GM18511 (cell line): ENCODE results near the gene PRTFDC1.
"Not testable (repeated sequence)": the region's sequence is repeated elsewhere in the genome, so short reads cannot be mapped to it uniquely, and the experiment has no call there.

Source experiments
- ATAC-seq: cut with Tn5 transposase; IDR thresholded peaks from one replicate; pipeline ENCODE4 v1.9.1; 2021; ENCODE audit warnings: mild to moderate bottlenecking, moderate library complexity; ENCODE audit not compliant: unreplicated experiment

The PRTFDC1 gene

DNA sequence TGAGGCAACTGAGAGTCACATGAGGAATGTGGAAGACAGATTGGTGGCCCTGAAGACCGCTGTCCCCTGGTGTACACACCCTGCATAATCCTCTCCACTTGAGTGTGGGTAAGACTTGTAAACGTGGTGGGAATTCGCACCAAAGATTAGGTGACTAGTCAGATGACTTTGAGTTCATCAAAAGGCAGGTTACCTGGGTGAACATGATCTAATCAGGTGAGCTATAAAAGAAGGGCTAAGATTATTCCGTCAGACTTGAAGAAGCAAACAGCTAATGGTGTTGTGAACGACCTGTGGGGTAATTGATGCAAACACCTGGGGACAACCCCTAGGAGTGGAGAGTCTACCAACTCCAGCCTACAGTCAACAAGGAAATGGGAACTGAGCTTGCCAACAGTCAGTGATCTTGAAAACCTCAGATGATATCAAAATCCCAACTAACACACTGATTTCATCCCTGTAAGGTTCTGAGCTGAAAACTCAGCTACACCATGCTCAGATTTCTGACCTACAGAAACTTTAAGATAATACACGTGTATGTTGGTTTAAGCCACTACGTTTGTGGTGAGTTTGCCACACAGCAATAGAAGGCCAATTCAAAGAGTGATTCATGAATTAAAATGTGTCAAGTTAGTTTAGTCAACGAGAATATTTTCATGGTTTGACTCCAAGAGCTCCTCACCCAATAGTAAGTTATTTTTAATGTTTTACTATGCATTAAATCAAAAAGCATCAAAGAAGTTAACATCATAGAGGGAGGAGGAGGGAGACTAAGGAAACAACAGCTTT, 16.7 kb downstream of the PRTFDC1 start:
- no peak for ATAC-seq

DNA sequence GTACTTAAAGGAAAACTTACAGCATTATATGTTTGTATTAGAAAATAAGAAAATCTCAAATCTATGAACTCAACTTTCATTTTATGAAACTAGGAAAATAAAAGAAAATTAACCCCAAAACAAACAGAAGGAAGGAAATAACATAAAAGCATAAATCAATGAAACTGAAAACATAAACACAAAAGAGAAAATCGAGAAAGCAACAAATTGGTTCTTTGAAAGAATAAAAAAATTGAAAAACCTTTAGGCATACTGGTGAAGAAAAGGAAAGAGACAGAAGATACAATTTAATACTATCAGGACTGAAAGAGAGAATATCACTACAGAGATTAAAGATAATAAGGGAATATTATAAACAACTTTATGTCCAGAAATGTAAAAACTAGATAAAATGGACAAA, 21.2 kb downstream of the PRTFDC1 start:
- ATAC-seq, result no peak

DNA sequence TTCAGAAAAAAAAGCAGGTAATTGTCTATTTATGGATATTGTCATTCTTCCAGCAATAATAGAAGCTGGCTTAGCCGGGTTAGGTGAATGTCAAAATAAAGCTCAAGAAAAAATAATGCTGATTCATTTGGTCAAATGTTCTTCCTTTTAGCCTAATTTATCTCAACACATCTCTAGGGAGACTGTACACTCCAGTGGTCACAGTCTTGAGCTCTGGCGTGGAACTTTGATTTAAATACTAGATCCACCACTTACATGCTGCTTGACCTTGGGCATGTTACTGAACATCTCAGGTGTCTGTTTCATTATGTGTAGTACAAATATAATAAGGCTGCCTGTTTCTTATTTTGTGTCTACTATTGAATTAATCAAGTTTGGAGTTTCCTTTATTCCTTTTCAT, 22.0 kb downstream of the PRTFDC1 start:
- peak; percentile 89 for ATAC-seq

DNA sequence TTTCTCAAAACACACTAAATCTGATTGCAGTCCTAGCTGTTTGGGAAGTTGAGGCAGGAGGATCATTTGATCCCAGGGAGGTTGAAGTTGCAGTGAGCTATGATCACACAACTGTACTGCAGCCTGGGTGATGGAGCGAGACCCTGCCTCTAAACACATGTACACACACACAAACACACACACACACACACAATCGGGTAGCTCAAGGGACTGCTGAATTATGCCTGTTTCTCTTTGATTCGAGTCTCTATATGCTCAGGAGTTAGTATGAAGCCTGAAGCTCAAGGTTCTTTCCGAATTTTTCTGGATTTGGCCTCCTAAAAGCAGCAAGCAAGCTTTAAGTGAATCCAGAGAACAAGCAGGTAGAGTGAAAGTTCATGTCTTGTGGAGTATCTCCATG, 22.5 kb downstream of the PRTFDC1 start:
- no peak for ATAC-seq

DNA sequence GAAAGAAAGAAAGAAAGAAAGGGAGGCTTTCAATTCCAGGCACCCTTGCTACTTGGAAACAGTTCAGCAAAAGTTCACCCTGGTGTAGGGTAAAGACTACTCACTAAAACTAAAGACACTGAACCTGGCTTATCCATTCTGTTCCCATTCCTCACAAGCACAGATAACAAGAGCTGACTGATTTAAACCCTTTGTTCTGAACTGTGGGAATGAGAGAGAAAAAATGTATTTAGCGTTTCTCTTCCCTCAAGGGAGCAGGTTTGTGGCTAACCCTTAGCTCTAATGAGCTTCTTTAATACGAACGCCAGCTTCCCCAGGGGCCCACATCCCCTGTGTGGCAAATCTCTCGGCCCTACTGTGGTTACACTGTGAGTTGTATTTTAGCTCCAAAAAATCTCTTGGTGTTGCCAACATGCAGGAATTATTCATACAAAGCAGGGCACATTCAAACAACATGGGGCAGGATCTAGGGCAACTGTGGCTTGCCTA, 23.3 kb downstream of the PRTFDC1 start:
- ATAC-seq, result peak; percentile 67

DNA sequence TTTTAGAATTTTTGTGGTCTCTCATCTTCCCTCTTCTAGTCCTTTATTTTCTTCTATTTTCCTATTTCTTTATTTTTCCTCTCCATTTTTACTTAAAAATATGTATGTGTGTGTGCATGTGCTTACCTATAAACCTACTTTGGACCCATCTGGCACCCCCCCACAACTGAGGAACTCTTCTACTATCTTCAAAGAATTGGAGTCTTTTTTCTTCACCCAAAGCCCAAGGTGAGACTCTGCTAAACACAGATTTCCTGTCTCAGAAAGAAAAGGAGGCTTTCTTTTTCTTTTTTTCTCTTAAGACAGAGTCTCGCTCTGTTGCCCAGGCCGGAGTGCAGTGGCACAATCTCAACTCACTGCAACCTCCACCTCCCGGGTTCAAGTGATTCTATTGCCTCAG, 24.2 kb downstream of the PRTFDC1 start:
- ATAC-seq, result no peak

DNA sequence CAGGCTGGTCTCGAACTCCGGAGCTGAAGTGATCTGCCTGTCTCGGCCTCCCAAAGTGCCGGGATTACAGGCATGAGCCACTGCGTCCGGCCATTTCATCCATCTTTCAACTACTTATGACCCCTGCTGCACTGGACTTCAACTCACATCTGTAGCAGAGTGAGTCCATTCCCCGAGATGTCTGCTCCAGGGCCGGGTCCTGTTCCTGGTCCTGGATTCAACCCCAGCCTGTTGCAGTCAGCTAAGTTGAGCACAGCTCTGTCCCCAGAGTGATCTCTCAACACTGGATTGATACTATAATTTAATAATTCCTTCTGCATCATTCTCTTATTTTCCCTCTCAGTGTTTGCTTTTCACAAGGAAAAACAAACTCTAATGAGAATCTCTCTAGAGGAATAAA, 25.8 kb downstream of the PRTFDC1 start:
- no peak for ATAC-seq

DNA sequence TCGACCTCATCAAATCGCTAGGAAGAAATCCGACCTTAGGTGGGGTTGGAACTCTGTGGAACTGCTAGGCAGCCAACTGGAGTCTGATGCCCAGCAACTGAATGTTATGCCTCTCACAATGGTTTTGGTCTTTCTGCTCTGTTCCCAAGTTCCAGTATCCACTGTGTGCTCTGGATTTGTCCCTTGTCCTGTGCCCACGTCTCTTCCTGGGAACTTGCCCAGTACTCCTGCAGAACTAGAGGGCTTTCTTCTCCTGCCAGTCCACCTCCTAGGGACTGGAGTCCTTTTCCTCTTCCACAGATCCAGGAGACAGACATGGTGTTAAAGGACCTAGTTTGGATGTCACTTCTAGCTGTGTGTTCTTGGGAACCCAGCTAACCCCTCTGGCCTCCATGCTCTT, 26.6 kb downstream of the PRTFDC1 start:
- ATAC-seq, result no peak

DNA sequence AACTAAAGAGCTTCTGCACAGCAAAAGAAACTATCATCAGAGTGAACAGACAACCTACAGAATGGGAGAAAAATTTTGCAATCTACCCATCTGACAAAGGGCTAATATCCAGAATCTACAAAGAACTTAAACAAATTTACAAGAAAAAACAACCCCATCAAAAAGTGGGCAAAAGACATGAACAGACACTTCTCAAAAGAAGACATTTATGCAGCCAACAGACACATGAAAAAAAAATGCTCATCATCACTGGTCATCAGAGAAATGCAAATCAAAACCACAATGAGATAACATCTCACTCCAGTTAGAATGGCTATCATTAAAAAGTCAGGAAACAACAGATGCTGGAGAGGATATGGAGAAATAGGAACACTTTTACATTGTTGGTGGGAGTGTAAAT, 27.9 kb downstream of the PRTFDC1 start:
- not testable (repeated sequence) for ATAC-seq

DNA sequence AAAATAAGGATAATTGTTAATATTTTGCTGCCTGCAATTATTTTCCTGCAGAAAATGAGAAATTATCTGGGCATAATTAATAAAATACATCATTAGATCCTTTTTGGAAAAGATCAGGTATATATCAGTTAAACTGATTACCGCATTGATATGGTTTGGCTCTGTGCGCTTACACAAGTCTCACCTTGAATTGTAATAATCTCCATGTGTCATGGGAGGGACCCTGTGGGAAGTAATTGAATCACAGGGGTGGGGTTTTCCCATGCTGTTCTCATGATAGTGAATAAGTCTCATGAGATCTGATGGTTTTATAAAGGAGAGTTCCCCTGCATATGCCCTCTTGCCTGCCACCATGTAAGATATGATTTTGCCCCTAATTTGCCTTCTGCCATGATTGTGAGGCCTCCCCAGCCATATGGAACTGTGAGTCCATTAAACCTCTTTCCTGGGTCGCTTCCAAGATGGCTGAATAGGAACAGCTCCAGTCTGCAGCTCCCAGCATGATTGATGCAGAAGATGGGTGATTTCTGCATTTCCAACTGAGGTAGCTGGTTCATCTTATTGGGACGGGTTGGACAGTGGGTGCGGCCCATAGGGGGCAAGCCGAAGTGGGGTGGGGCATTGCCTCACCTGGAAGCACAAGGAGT, 30.1 kb downstream of the PRTFDC1 start:
- not testable (repeated sequence) for ATAC-seq

DNA sequence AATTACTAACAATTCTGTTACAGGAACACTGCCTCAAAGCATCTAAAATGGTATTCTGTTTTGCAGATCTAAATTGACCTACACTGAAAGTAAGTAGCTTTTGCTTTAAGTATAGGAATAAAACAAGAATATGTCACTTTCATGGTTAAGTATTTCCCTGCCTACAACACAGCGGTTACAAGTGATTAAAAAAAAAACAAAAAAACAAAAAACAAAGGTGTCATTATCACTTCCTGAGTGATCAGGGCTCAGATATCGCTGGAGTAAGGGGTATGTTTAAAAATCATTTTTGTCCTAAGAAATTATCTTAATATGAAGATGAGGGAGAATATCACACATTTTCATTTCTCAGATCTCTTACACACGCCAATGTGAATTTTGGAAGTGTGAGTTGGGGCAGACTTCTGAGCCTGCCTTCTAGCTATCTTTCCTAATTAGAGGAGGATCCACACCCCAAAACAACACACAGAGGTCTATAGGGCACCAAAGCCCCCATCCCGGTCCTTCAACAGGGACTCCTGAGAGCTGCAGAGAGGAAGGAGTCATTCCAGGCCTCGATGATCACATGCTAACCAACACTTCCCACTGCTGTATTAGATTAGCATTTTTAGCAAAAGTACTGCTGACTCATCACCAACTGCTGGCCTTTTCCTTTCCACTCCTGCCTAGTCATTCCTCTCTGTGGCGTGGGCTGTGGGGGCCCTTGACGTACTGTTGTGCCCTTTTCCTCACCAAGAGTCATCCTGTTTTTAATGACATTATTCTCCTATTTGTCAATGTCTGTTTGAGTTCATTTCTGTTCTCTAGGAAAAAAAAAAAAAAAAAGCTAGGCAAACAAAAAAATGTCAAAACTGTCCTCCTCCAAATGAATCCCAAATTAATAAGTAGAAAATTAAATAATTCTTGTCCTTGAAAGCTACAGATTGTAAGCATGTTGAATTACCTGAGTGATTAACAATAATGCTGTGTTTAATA, 31.2 kb downstream of the PRTFDC1 start:
- peak; percentile 97 for ATAC-seq

DNA sequence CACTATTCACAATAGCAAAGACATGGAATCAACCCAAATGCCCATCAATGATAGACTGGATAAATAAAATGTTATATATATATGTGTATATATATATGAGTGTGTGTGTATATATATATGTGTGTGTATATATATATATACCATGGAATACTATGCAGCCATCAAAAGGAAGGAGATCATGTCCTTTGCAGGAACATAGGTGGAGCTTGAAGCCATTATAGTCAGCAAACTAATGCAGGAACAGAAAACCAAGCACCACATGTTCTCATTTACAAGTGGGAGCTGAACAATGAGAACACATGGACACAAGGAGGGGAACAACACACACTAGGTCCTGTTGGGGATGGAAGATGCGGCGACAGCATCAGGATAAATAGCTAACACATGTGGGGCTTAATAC, 32.2 kb downstream of the PRTFDC1 start:
- ATAC-seq, result not testable (repeated sequence)

DNA sequence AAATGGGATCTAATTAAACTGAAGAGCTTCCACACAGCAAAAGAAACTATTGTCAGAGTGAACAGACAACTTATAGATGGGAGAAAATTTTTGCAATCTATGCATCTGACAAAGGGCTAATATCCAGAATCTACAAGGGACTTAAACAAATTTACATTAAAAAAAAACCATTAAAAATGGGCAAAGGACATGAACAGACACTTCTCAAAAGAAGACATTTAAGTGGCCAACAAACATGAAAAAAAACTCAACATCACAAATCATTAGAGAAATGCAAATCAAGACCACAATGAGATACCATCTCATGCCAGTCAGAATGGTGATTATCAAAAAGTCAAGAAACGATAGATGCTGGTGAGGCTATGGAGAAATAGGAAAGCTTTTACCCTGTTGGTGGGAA, 32.8 kb downstream of the PRTFDC1 start:
- ATAC-seq, result not testable (repeated sequence)

DNA sequence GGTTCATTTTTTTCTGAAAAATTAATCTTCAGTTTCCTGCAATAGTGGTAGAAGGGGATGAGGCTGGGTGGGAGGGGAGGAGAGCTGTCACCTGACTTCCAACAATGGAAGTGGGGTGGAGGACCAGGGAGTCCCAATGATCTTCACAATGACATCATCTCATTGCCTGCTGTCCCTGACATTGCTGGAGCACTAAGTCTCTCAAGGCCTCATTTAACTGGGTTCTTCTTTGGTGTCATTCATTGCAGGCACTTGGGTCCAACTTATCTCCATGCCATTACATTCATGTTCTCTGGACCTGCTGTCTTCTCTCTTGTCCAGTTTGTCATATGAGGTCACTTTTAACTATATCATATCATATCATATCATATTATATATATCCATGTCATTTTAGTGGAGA, 34.4 kb downstream of the PRTFDC1 start:
- ATAC-seq, result no peak

DNA sequence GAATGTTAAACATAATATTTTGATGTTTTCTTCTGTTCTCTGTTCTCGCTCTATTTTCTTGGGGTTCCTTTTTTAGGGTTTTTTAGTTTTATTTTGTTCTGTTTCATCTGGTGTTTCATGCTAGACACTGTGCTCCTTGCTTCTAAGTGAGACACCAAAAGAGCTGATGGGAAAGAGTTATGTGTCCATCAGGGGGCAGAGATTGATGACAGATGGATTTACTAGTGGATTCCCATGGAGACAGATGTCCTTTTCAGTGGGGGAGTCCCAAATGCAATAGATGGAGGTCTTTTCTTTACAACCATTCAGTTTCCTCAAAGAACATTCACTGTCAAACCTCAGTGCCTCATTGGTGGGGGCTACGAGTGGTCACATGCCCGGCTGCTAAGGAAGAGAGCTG, 34.9 kb downstream of the PRTFDC1 start:
- no peak for ATAC-seq

DNA sequence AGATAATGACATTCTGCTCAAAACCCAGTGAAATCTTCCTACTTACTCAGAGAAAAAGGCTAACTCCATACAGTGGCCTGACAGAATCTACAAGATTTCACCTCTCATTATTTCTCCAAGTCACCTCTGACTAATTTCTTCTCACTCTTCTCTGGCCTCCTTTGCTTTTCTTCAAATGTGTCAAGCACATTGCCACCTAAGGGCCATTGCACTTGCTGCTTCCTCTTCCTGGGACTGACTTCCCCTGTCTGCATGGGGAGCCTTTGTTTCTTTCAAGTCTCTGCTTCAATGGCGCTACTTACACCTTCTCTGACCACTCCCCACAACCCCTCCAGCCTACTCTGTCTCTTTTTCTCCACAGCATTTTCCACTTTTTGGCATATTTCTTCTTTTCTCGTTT, 36.0 kb downstream of the PRTFDC1 start:
- ATAC-seq, result no peak

DNA sequence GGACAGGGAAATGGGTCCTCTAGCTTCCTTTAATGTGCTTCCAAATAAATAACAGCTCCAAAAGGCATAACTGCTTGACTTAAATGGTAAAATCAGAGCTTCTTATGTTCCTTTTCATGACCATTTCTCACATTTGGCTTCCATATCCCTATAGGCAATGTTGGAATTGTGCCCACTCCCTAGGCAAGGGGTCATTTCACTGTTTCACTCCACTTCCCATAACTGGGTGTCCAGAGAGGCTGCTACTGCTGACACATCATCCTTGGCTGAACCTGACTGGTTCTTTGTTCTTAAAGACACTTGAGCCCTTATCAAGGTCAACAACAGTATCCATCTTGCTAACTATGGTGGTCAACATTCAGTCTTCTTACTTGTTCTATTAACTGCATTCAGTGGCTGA, 37.1 kb downstream of the PRTFDC1 start:
- no peak for ATAC-seq

DNA sequence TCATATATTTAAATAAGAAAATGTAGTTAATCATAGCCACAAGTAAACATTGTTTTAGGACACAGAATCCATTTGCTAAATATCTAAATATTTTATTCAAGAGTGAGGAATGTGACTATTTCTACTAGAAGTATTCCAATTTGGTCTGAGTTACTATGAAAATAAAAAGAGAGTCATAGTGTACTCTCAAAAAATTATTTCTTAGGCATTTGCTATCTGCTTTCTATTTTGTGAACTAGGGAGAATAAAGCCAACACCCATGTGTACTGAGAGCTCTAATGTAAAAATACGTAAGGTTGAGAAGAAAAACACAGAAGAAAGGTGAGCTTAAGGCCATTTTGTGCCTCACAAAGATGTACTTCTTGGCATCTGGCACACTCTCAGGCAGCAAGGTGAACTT, 38.3 kb downstream of the PRTFDC1 start:
- ATAC-seq, result no peak

DNA sequence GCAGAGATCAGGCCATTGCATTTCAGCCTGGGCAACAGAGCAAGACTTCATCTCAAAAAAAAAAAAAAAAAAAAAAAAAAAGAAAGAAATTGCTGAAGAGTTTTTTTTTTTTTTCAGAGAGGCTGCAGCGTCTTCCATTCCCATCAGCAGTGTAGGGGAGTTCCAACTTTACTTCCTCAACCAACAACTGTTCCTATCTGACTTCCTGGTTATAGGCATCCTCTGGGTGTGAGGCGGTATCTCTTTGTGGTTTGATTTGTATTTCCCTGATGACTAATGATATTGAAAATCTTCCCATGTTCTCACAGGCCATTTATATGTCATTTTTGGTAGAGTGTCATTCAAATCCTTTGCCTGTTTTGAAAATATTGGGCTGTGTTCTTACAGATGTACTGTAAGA, 40.2 kb downstream of the PRTFDC1 start:
- ATAC-seq, result no peak

DNA sequence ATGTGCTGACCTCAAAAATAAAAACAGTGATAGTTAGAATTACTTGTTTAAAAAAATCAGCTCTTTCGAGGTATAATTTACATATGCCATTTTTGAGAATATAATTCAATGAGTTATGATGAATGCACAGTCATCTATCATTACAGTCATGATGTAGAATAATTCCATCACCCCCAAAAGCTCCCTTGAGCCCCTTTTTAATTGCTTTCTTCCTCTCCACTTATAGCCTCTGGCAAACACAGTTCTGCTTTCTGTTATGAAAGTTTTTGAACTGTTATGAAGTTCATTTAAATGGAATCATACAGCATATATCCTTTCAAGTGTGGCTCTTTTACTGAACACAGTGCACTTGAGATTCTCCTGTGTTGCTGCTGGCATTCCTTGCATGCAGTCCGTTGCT, 41.4 kb downstream of the PRTFDC1 start:
- no peak for ATAC-seq

DNA sequence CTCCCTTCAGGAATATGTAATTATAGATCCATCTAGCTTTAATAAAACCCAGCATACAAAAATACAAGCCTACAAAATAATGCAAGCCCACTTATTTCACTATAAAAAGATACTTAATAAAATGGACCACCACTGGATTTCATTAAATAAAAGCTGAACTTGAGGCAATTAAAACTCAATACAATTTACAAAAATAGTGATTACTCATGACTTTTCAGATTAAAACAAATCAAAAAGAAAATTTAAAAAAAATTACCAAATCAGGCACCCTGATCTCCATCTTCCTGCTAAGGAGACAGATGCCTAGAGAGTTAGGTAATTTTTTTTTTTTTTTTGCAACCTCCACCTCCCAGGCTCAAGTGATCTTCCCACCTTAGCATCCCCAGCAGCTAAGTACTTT, 41.8 kb downstream of the PRTFDC1 start:
- ATAC-seq, result no peak
